UCSD-AML1 (cell line): ENCODE measurements around the gene MLIP.

Source experiments
- DNase-seq: peaks from one replicate; lab custom pipeline; 2025; ENCODE audit not compliant: unreplicated experiment; lab: John Stamatoyannopoulos, UW

MLIP gene

GRCh38 chr6:54274383-54274782 lies 163.1 kb downstream of the MLIP start:
- no peak for DNase-seq

DNA sequence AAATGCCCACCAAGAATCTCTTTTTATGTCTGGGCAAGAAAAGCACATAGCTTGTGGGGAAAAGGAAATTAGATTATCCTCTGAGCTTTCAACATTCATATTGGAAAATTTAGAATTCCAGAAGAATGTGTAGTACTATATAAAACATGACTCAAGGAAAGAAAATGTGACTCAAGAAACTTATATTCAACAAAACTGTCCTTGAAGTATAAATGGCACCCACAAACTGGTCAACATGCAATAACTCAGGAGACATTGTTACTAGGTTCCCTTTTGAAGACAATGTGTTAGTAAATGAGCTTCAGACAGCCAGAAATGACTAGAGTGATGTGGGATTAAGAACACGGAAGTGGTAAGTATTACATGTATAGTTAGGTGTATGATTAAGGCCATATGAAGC lies 170.9 kb downstream of the MLIP start:
- no peak for DNase-seq

- no peak for DNase-seq
These were observed 173.1 kb downstream of the MLIP start for GRCh38 chr6:54284161-54284860.

- no peak for DNase-seq
These were observed 174.4 kb downstream of the MLIP start for GRCh38 chr6:54285595-54285994.

GRCh38 chr6:54286141-54286540 lies 174.9 kb downstream of the MLIP start:
- DNase-seq = no peak

GRCh38 chr6:54288474-54288873 lies 177.2 kb downstream of the MLIP start:
- DNase-seq = no peak

DNA sequence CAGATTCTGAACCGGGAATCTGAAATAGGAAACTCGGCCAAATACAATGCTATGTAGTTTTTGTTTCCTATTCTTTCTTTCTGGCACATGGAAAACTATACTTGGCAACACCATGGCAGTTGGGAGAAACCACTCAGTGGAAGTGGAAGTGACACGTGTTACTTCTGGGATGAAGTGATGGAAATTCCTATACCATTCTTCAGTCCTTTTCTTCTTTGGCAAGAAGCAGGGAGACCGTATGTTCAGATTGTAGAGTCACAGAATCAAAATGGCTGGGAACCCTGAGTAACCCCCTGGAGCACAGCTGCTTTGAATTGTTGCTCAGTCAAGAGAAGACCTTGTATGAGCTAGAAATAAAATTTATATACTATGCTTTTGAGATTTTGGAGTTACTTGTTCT lies 178.2 kb downstream of the MLIP start:
- no peak for DNase-seq

GRCh38 chr6:54291146-54291545 lies 179.9 kb downstream of the MLIP start:
- DNase-seq = no peak

GRCh38 chr6:54291738-54292137 lies 180.5 kb downstream of the MLIP start:
- DNase-seq = no peak

- DNase-seq = no peak
These were observed 183.8 kb downstream of the MLIP start for GRCh38 chr6:54294965-54295532.

DNA sequence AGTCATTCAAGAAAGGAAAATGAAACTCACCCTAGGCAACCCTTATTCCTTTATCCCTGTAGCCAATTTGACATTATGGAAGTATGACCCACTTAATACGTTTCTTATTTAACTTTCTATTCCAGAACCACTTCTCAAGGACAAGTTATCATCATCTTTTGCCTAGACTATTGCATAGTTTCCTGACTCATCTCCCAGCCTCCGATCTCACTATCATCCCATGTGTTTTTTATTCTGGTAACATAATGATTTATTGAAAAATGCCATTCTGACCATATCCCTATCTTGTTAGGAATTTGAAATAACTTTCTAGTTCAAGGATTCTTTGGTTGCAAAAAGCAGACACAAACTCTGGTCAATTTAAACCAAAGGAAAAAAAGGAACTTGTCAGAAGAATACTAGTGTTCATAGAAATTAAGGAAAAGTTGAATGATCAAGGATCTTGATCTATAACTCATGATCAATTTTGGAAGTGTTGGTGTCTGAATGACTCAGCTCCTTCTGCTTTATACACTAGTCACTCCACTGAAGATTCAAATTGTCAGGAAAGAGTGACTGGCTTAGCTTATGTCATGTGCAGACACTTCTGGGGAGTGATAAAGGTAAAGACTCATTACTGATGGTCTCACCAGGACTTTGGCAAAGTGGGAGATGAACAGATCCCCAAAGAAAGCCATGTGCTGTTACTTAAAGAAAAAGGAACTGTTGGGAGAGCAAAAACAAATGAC lies 188.5 kb downstream of the MLIP start:
- no peak for DNase-seq

- DNase-seq = no peak
These were observed 190.5 kb downstream of the MLIP start for GRCh38 chr6:54301770-54302169.

- no peak for DNase-seq
These were observed 196.2 kb downstream of the MLIP start for GRCh38 chr6:54307439-54307910.

GRCh38 chr6:54308289-54308985 lies 197.2 kb downstream of the MLIP start, which contains the start of gene TINAG:
Gene TINAG (plus strand): TSS chr6:54308441. CDS start chr6:54308551, 110 bp downstream.
- DNase-seq = no peak

GRCh38 chr6:54308986-54309315 lies 197.7 kb downstream of the MLIP start:
- DNase-seq = no peak

- DNase-seq = no peak
These were observed 199.3 kb downstream of the MLIP start for GRCh38 chr6:54310377-54311152.

DNA sequence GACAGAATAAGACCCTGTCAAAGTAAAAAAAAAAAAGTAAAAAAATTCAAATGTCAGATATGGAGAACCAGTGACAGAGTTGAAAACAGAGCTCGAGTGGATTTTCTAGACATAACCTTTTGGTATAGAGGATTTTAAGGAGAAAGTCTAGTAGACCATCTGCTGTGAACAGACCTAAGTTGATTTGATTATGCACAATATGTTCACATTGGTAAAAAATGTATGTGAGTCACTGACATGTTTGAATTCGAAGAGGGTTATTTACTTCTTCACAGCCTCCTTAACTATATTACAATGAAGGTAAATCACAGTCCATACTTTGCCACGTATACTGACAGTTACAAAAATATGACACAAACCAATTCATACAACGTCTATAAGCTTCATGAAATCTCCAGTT lies 204.4 kb downstream of the MLIP start:
- DNase-seq = no peak
